GM10248 (cell line): ENCODE measurements around the gene RGS2.

Experiments used
- CTCF ChIA-PET: fragments of 300-600 bp; sonication (Branson Sonifier 250); formaldehyde crosslinking; extraction: SDS; loops from one replicate; lab custom pipeline; 2021; ENCODE audit warnings: antibody characterized with exemption; lab: Yijun Ruan, JAX
- POLR2A ChIA-PET: fragments of 350-650 bp; sonication (Branson Sonifier 250); formaldehyde crosslinking; extraction: SDS; loops from one replicate; lab custom pipeline; 2020; ENCODE audit warnings: antibody characterized with exemption; lab: Yijun Ruan, JAX
- DNase-seq: peaks from one replicate; pipeline ENCODE4 v3.0.0; 2012; ENCODE audit errors: extremely low spot score
- TF ChIP-seq, protein P1 (sequence below): IDR thresholded peaks from 2 replicates; pipeline ENCODE4 v1.5.1; 2012; ENCODE audit warnings: mild to moderate bottlenecking, low read depth; ENCODE audit errors: extremely low read depth, missing control alignments, control extremely low read depth

The RGS2 gene

DNA sequence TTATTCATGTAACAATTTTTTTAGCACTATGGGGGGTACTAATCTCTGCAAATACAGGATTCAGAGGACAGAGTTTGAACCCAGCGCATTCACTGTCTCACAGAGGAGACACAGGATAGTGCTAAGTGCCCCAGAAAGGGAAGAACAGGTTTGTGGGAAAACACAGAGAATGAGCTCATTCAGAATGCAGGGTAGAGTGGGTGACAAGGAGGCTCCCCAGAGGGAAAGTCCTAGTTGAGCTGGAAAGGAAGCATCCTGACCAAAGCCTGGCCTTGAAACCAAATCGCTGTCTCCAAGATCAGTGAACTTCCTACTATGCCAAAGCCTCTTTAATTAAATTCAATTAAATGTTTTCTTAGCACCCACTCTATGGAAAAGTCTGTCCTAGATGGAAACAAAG, 19.0 kb upstream of the RGS2 start:
- DNase-seq, result no peak
- CTCF ChIA-PET, result interaction anchor here (1.1 to 2.5 kb wide), 3 partner anchors 9 to 34 kb away, joined by 3 to 17 read pairs (median 4); no protein-coding TSS in a partner anchor
- POLR2A ChIA-PET, result no interaction called here

DNA sequence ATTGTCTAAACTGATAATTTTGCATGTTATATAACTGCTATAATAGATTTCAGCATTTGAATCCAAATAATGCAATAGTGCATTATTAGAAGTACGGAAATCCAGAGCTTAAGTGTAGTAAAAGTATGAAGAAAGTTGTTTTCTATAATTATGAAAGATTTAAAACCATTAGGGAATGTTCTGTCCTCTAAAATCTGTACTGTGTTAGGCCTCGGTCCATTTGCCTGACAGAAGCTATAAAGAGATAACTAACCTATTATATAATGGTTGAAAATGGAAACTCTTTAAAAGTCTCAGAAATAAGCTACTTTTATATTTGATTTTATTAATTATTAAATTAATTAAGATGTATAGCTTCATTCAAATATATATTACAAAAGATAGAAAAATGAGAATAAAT, 16.2 kb upstream of the RGS2 start:
- TF ChIP-seq, protein P1, sequence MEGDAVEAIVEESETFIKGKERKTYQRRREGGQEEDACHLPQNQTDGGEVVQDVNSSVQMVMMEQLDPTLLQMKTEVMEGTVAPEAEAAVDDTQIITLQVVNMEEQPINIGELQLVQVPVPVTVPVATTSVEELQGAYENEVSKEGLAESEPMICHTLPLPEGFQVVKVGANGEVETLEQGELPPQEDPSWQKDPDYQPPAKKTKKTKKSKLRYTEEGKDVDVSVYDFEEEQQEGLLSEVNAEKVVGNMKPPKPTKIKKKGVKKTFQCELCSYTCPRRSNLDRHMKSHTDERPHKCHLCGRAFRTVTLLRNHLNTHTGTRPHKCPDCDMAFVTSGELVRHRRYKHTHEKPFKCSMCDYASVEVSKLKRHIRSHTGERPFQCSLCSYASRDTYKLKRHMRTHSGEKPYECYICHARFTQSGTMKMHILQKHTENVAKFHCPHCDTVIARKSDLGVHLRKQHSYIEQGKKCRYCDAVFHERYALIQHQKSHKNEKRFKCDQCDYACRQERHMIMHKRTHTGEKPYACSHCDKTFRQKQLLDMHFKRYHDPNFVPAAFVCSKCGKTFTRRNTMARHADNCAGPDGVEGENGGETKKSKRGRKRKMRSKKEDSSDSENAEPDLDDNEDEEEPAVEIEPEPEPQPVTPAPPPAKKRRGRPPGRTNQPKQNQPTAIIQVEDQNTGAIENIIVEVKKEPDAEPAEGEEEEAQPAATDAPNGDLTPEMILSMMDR, result no peak
- no peak for DNase-seq
- ChIA-PET CTCF (no interaction called here), POLR2A (no interaction called here)

More for the DNA sequence above, 19.0 kb upstream of the RGS2 start:
- TF ChIP-seq, protein P1, result no peak

DNA sequence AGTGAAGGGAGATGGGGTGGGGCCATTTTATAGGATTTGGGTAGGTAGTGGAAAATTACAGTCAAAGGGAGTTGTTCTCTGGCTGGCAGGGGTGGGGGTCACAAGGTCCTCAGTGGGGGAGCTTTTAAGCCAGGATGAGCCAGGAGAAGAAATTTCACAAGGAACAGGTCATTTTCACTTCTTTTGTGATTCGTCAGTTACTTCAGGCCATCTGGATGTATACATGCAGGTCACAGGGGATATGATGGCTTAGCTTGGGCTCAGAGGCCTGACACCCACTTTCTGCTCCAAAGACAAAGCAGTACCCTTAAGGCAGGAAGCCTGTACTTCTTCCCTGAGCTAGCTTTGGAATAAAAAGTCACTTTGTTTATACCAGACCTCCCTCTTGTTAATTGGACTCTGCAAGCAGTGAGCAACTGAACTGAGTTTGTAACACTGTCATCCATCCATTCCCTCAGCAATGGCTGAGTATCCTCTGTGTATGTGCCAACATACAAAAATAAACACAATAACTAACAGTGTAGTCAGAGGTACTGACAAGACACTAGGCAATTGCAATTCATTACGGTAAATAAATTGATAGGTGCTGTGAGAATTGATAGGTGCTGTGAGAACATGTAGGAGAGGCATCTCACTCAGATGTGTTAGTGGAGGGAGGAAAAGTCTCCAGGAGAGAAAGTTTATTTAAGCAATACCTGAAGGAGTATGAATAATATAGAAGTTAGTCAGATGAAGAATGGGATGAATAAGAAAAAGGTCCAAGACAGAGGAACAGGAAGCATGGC, 14.7 kb upstream of the RGS2 start:
- TF ChIP-seq, protein P1, result no peak
- no peak for DNase-seq
- POLR2A ChIA-PET, result no interaction called here
- CTCF ChIA-PET, result no interaction called here

DNA sequence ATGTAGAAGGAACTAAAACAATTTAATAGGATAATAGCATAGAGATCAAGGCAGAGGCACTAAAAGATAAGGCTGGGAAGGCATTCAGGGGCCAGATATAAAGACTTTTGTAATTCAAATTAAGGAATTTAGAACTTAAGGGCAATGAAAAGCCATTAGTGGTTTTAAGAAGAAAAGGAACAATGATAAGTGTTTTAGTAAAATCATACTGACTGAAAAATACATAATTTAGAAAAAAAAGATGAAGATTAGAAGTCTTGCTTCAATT, 14.1 kb upstream of the RGS2 start:
- DNase-seq, result no peak

DNA sequence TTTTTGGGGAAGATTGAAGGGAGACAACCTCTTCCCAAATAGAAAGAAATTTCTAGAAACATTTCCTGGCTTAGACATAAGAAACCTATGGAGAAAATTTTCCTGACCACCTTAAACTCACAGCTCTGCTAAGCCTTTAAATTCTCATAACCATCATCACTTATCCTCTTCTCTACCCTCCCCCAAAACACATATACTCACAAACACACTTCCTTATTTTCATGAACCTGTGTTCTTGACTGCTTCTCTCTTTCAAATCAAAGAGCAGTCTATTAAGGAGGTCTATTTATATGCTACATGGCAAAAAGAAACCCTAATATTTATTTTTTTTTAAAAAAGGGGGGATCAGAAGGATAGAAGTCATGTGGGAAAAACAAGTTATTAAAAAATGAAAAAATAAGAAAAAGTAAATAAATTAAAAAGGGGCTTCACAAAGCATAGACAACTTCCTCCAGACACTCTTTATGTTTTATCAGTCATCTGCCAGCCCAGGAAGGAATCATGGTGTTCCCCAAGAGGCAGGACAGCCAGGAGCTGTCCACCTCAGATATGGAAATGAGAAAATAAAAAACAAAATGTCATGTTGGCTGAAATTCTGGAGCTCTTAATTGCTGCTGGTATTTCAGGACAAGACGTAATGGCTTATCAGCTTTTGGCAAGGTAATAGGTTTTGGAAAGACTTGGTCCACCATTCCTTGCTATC, 12.8 kb upstream of the RGS2 start:
- POLR2A ChIA-PET, result interaction anchor here (1.4 kb wide), 1 partner anchor 11 kb away, joined by 3 read pairs; no protein-coding TSS in a partner anchor
- CTCF ChIA-PET, result interaction anchor here (1.0 to 2.8 kb wide), 3 partner anchors 10 to 224 kb away, joined by 4 to 18 read pairs (median 5); no protein-coding TSS in a partner anchor
- TF ChIP-seq, protein P1, result no peak
- no peak for DNase-seq

More for the DNA sequence above, 14.1 kb upstream of the RGS2 start:
- ChIA-PET CTCF (no interaction called here), POLR2A (no interaction called here)
- TF ChIP-seq, protein P1, result no peak

DNA sequence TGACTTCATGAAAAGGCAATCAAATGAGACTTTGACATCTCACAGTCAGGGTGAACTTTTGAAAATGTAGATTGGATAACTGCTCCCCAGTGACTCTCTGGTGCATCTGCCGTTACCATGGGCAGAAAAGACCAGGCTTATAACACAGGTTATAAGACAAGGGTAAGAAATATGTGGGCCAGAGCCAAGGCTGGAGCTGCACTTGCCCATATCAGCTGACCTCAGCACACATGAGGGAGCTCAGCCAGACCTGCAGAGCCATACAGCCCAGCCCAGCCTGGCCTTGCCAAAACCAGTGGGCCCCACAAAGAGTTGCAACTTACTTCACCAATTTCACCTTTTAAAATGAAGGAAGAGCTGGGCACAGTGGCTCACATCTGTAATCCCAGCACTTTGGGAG, 11.7 kb upstream of the RGS2 start:
- ChIA-PET CTCF (interaction anchor here (1.0 to 2.8 kb wide), 4 partner anchors 9 to 222 kb away, joined by 4 to 18 read pairs (median 4); no protein-coding TSS in a partner anchor), POLR2A (interaction anchor here (1.4 kb wide), 1 partner anchor 10 kb away, joined by 3 read pairs; no protein-coding TSS in a partner anchor)
- DNase-seq, result no peak
- TF ChIP-seq, protein P1, result no peak
